ENCODE results near the gene SLC17A5.

DNA sequence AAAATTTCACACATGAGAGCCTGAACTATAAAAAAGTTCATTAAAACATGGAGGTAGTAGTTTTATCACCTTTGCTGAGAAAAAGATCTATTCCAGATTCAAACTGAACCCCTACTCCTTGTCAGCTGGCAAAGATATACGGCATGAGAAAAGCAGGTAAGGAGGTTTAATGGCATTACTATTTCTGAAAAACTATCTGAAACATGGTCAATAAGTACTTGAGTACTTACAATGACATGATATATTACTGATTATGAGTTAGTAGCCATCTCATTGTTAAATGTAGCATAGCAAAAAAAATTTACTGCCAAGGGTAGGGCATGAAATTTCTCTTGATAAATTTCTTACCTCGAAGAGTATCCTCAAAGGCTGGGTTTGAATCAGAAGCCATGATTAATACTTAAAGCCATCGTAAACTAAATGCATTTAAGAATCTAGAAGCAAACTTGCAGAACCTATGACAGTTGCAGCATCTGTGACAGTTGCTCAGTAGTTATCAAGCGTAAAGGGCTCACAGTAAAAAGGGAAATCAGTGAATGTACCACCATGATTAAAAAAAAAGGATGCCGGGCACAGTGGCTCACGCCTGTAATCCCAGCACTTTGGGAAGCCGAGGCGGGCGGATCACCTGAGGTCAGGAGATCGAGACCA, 8.7 kb downstream of the SLC17A5 start:
- no peak for TF ChIP-seq CTCF (IDR thresholded peaks at IDR 0.05)
- TF ChIP-seq POLR2A (IDR thresholded peaks at IDR 0.05) = no peak
- TF ChIP-seq POLR2AphosphoS5 (IDR thresholded peaks at IDR 0.05) = no peak
